ENCODE results near the gene KRTAP12-2.

DNA sequence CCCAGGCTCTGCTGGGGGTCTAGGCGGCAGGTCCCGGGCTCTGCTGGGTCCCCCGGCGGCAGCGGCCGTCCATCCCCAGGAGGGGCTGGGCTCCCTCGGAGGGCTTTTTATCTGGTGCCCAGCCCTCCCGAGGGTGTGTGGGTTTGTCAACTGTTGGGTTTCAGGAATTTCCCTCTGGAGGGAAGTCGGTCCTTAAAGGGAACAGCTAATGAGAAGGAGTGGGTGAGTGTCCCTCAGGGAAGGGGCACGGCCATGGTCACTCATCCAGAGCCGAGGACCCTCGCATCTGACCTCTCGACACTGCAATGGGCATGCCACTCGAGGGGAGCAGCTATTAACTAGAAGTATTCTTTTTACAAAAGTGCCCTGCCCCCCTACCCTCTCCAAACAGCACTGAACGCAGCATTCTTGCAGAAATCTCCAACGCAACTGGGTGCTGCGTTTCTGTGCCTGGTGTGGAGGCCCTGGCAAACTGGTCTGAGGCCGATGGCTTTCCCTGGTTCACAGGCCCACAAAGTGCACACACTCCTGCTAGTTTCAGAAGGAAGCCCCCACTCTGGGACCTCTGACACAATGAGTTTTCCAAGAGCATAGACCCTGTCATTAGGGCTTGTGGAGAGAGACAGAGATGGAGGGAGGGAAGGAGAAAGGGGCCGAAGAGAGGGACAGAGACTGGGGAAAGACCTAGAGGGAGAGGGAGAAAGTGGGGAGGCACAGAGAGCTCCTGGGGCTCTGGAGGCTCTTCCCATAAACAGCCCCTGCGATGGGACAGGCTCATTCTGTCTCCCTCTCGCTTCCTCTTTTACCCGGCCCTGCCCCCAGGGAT, 45.7 kb upstream of the KRTAP12-2 start:
- TF ChIP-seq, protein P1, sequence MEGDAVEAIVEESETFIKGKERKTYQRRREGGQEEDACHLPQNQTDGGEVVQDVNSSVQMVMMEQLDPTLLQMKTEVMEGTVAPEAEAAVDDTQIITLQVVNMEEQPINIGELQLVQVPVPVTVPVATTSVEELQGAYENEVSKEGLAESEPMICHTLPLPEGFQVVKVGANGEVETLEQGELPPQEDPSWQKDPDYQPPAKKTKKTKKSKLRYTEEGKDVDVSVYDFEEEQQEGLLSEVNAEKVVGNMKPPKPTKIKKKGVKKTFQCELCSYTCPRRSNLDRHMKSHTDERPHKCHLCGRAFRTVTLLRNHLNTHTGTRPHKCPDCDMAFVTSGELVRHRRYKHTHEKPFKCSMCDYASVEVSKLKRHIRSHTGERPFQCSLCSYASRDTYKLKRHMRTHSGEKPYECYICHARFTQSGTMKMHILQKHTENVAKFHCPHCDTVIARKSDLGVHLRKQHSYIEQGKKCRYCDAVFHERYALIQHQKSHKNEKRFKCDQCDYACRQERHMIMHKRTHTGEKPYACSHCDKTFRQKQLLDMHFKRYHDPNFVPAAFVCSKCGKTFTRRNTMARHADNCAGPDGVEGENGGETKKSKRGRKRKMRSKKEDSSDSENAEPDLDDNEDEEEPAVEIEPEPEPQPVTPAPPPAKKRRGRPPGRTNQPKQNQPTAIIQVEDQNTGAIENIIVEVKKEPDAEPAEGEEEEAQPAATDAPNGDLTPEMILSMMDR (IDR thresholded peaks at IDR 0.05): no peak
- TF ChIP-seq POLR2A (IDR thresholded peaks at IDR 0.05): no peak

Data from lower leg skin (tissue), 3 donors.